ENCODE measurements around the gene KCNH3. TPM values are rescaled to one million over a fixed set of nuclear protein-coding genes. Genes with fewer than 3 reads are reported as not detected.

Gene KCNH3
- total RNA-seq, 1 experiment from 2014 or later = 0.26 TPM

DNA sequence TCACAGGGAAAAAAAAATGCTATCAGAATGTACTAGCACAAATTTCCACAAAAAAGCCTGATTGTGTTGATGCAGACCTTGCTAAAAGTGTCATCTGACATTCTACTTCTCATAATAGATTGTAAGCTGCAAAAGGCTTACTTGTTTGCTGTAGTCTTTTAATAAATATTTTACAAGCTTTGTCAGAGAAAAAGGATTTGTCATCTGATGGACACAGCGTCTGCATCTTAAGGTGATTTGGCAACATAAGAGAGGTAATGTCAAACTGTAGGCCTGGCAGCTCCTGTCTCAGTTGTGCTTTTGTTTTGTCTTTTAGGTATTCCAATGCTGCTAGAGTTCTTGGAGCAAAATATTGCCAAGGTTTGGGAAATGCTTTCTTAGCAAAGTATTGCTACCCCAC, 26.3 kb upstream of the KCNH3 start:
- 0 out of 7 replicates have a peak, but pooled peaks cover 0 to 4% (median 0%) of the 10 kb centered on the region in 3 experiments for H3K36me3 Mint-ChIP-seq (ENCODE audit: insufficient read depth in 1 of 3, low read depth in 3 of 3)
- TF ChIP-seq, protein P1, sequence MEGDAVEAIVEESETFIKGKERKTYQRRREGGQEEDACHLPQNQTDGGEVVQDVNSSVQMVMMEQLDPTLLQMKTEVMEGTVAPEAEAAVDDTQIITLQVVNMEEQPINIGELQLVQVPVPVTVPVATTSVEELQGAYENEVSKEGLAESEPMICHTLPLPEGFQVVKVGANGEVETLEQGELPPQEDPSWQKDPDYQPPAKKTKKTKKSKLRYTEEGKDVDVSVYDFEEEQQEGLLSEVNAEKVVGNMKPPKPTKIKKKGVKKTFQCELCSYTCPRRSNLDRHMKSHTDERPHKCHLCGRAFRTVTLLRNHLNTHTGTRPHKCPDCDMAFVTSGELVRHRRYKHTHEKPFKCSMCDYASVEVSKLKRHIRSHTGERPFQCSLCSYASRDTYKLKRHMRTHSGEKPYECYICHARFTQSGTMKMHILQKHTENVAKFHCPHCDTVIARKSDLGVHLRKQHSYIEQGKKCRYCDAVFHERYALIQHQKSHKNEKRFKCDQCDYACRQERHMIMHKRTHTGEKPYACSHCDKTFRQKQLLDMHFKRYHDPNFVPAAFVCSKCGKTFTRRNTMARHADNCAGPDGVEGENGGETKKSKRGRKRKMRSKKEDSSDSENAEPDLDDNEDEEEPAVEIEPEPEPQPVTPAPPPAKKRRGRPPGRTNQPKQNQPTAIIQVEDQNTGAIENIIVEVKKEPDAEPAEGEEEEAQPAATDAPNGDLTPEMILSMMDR (conservative IDR thresholded peaks at IDR 0.05) = no peak
- H3K4me1 Mint-ChIP-seq = no peaks in the 10 kb centered on the region
- no peaks in the 10 kb centered on the region for H3K23me2 ChIP-seq (ENCODE audit: insufficient read length, low read depth, low read length, poor library complexity, severe bottlenecking)
- H3K56ac ChIP-seq (ENCODE audit: insufficient read length, low read depth, low read length) = no peak overlapping the region
- H2BK12ac ChIP-seq (ENCODE audit: insufficient read length, low read depth, low read length) = no peak overlapping the region
- H2BK20ac ChIP-seq (ENCODE audit: low read depth, low read length, poor library complexity, severe bottlenecking) = no peak overlapping the region
- H4K5ac ChIP-seq (ENCODE audit: insufficient read length, low read depth, low read length) = no peak overlapping the region
- H3K79me2 ChIP-seq (ENCODE audit: insufficient read depth, low read length) = no peaks in the 10 kb centered on the region
- no peaks in the 10 kb centered on the region for H3K27me3 ChIP-seq (ENCODE audit: insufficient read depth, low read length)
- H4K8ac ChIP-seq (replicated peaks; ENCODE audit: insufficient read length, low read depth, low read length) = no peak overlapping the region
- DNase-seq = no peak
- no peak overlapping the region for H3K4me3 Mint-ChIP-seq
- no CpG with 5 or more reads among the region's 1 CpG for WGBS (ENCODE audit: extremely low coverage, insufficient read length, low lambda C conversion rate)
- no peaks in the 10 kb centered on the region for H3K79me1 ChIP-seq (ENCODE audit: insufficient read depth, low read depth, low read length, poor library complexity, severe bottlenecking)
- H4K91ac ChIP-seq (ENCODE audit: insufficient read length, low read depth, low read length) = no peak overlapping the region
- H3K27ac Mint-ChIP-seq = no peak overlapping the region
- no peak overlapping the region for H2BK120ac ChIP-seq (ENCODE audit: low read depth, low read length, poor library complexity, severe bottlenecking)
- no peaks in the 10 kb centered on the region for H3K4me1 ChIP-seq (ENCODE audit: insufficient read depth, low read length)
- H3K27ac ChIP-seq (ENCODE audit: insufficient read length, low read depth, low read length) = no peak overlapping the region
- H3K23ac ChIP-seq (ENCODE audit: insufficient read length, low read depth, low read length) = no peak overlapping the region
- no peaks in the 10 kb centered on the region; the same call in 1 of the 2 replicates for H3K27me3 Mint-ChIP-seq (ENCODE audit: low read depth)
- no peaks in the 10 kb centered on the region for H3K9me3 ChIP-seq (ENCODE audit: control insufficient read depth, low read depth, low read length)
- H3K18ac ChIP-seq (ENCODE audit: insufficient read length, low read depth, low read length) = no peak overlapping the region
- H4K20me1 ChIP-seq (ENCODE audit: control insufficient read depth, insufficient read depth, insufficient read length) = no peaks in the 10 kb centered on the region
- H2AK5ac ChIP-seq (ENCODE audit: insufficient read length, low read length) = no peak overlapping the region
- H3K4me2 ChIP-seq (ENCODE audit: insufficient read depth, insufficient read length, low read length) = no peak overlapping the region
- no peak overlapping the region for H2AFZ ChIP-seq (ENCODE audit: low read length)
- H3K9me3 Mint-ChIP-seq = no peaks in the 10 kb centered on the region
- H3K4ac ChIP-seq (ENCODE audit: low read depth, low read length) = no peak overlapping the region
- no peak overlapping the region for H3K14ac ChIP-seq (ENCODE audit: insufficient read depth, low read length)
- H3K9ac ChIP-seq (ENCODE audit: extremely low read depth, insufficient read length, low read length) = peak overlapping the region; percentile 19
- H2BK5ac ChIP-seq (ENCODE audit: insufficient read length, low read length) = no peak overlapping the region
- no peak overlapping the region for H2BK15ac ChIP-seq (ENCODE audit: low read depth, low read length)
- H3T11ph ChIP-seq (ENCODE audit: low read length) = no peak overlapping the region

Data from H9 (cell line).